Iris pigment epithelial cell (primary cell): ENCODE results near the gene EDEM1.
A peak's percentile ranks its signal among the peaks of the same experiment; 100 is the strongest.

Source experiments
- DNase-seq: peaks from one replicate; pipeline ENCODE4 v3.0.0-alpha.2; 2011; ENCODE audit warnings: low read depth

Gene EDEM1

DNA sequence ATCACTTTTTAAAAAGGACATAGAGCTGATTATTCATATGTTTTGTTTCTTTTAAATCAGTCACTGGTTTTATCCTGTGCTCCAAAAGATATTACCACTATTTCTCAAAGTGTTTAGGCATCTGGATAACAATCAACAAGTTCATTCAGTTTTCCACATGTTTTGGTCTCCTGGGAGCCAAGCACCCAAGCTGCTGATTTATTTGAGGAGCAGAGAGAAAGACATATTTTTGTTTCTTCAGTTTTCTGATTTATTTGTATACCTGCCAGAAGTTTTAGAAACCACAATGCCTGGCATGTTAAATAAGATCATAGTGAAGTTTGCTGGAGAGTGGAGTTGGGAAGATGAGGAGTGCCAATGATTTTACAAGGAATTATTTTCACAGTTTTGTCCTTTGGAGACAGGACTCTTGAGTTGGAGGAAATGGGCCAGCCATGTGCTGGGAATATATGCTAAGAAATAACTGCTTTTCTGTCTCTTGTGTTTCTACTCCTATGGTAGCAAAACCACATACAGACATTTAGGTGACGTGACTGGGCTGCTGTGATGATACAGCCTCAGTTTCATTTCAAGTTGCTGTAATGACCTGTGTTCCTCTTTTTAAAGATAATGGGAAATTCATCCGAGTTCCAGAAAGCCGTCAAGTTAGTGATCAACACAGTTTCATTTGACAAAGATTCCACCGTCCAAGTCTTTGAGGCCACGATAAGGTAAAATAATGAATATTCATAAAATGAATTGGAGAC lies 11.7 kb downstream of the EDEM1 start:
- no peak for DNase-seq

DNA sequence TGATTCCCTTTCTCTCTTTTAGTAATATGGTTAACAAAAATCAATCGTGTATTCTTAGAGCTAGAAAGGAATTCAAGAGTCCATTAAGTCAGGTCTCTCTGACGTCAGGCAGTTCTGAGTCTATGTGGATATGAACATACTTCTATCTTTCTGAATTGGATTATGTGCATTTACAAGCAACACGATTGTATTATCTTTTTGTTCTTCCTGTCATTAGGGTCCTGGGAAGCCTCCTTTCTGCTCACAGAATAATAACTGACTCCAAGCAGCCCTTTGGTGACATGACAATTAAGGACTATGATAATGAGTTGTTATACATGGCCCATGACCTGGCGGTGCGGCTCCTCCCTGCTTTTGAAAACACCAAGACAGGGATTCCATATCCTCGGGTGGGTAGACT lies 14.0 kb downstream of the EDEM1 start:
- no peak for DNase-seq

DNA sequence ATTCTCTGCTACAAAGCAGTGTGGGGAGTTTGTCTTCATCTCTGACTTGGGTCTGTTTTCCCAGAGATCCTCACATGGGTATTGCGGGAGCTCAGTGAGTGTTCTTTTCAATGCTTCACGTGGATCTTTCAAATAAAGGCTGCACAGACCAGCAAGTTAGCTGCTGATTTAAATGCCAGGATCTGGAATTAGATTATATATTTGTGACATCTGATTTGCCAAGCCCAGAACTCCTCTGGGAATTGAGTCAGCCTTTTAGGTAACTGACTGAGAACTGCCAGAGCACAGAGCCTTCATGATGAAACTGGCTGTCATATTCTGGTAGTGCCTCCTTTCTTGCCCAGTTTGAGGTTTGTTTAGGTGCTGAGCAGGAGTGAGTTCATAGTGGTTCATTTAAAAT lies 14.7 kb downstream of the EDEM1 start:
- no peak for DNase-seq

DNA sequence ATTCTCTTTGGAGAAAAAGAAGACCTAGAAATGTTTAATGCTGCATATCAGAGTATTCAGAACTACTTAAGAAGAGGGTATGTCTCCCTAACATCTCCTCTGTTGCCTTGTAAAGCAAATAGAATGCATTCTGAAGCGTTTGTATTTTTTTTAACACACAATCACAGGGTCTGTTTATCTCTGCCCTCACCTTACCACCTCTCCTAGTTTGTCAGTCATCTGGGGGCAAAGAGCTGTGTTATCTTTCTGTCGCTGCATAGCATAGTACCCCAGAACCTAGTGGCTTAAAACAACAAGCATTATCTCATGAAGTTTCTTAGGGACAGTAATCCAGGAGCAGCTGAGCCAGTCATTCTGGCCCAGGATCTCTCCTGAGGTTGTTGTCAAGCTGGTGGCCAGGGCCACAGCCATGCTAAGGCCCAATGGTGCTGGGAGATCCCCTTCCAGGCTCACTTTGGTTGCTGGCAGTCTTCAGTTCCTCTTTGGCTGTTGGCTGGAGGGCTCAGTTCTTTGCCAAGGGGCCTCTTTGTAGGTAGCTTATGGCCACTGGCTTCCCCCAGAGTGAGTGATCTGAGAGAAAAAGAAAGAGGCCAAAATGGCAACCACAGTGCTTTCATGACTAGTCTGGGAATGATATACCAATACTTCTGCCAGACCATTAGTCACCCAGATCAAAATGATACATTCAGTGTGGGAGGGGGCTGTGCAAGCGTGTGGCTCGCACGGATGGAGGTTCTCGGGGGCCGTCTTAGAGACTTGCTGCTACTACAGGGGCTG lies 17.8 kb downstream of the EDEM1 start:
- DNase-seq: peak; percentile 42

DNA sequence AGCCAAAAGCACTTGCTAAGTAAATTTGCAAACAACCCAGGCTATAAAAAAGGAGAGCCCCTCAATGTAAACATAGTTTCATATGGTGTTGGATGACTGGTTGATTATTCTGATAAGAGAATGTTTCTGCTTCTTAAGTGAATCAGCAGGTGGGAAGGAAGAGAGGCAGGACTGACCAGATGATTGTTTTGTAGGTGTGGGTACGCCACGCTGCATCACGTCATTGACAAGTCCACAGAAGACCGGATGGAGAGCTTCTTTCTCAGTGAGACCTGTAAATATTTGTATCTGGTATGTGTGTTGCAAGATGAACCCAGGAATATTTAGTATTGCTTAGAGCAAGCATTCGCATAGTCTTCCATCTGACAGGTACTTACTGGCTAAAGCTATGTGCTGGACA lies 23.4 kb downstream of the EDEM1 start:
- DNase-seq: no peak

DNA sequence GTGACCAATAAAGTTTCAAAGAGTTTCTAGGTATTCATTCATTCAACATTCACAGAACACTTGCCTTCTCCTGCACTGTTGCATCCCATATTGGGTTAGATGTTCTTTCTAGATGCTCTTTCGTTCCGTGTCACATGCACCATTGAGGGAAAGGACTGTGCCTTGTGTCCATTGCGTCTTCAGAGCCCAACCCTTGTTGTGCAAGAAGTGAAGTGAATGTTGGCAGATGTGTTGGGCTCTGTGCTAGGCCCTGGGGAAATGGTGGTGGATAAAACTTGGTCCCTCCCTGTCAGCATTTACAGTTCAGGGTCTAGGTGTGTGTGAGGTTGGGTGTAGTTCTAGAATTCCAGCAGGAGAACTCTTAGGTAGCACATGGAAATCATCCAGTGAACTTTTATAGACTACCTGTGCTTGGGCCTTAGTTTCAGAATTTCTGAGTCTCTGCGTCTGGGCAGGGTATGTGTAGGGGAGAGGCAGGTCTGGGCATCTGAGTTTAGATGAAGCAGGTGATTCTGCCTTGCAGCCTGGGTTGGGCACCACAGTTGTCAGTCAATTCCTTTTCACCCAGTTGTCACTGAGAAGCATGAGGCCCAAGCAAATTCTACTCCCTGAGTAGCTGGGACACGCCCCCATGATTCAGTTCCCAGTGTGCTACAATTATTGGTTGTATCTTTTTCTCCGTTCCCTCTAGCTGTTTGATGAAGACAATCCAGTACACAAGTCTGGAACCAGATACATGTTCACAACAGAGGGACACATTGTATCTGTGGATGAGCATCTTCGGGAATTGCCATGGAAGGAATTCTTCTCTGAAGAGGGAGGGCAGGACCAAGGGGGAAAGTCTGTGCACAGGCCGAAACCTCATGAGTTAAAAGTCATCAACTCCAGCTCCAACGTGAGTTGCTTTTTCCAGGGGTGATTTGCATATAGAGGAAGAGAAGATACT lies 25.4 kb downstream of the EDEM1 start:
- DNase-seq: no peak

DNA sequence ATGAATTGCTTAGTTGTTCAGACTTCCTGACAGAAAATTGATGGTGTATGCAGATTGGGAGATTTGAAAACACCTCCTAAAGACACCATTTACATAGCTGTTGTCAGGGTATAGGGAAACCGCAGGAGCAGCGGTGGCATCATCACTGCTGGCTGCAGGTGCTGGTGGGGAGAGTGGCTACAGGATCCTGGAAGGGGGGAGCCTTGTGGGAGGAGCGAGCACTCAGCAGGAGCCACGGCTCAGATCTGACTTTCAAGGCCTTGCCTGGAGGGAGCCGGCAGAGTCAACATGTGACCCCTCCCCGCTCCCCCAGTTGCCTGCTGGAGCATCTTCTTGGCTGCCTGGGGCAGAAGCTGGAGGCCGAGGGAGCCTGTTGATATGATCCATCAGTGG lies 26.1 kb downstream of the EDEM1 start:
- DNase-seq: no peak

DNA sequence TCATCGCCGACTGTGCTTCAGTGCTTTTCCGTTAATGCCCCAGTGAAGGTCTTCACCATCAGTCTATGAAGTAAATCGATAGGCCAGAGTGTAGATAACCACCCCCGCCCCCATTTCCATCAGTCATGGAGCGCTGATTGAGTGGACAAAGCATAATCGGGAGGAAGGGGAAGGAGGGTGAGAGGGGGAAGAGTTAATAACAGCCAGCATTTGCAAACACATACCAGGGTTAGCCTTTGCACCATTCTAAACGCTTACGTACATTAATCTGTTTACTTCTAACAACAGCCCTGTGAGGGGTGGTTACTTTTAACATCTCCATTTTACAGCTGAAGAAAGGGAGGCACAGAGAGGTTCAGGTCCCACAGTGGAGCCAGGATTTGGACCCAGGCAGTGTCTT lies 26.8 kb downstream of the EDEM1 start:
- no peak for DNase-seq

DNA sequence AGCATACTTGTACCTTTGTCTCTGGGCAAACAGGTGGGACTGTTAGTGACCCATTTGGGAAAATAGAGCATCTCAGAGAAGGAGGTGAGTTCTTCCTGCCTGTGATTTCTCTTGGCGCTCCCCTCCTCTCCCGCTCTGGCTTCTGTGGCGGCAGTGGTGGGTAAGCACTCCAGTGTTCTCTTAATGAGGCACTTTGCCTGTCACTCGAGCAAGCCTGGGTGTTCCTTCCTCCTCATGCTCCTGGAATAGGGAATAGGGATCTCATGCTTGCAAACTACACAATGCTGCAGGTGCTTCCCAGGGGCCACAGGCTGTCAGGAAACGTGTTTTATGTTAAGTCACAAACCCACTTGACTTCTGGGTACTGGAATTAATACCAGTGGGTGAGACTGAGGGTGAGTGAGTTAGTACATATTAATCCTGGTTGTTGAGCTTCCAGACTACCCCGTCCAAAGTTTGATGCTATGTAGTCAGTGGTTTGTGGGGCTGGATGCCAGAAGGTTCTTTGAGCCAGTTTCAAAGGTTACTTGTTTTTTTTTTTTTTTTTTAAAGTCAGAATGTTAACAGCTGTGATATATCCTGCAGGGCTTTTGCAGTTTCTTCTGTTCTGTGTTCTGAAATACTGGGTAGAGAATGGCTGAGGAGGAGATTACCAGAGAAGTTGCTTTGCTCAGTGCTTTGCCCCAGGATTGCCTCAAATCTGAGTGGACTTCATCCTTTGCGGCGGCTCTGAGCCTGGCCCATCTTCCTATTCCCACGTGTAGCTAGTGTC lies 30.5 kb downstream of the EDEM1 start:
- DNase-seq: peak; percentile 57

DNA sequence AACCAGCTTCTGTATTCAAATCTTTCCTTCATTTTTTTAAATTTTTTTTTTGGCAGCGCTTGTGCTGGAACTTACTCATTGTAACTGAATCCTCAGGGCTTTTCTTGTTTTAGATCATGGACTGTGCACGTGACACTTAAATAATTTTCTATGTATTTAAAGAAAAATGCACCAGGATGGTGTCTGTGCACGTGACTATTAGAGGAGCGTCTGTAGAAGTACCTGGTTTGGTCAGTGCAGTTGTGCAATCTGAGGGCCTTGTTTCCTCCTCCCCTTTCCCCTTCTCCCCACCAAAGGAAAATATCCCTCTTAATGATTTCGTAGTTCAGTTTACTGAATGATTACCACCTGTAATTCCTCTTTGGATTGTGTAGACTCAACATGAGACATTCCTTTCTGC lies 31.3 kb downstream of the EDEM1 start:
- no peak for DNase-seq

DNA sequence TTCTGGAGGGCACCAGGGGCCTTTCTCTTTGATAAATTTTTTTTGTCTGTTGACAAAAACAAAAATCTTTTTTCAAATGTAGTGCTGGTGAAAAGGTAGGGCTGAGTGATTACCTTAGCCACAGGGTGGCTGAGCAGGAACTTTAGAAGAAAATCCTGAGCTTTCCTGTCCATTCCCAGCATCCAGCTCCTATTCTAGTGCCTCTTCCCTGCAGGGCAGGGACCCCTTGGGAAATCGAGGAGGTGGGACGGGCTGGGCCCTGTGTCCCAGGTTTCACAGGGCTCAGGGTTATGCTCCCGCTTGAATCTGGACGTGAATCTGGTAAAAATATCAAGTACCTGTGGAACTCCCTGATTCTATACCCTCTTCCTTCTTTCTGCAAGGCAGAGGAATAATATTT lies 31.7 kb downstream of the EDEM1 start:
- DNase-seq: no peak

DNA sequence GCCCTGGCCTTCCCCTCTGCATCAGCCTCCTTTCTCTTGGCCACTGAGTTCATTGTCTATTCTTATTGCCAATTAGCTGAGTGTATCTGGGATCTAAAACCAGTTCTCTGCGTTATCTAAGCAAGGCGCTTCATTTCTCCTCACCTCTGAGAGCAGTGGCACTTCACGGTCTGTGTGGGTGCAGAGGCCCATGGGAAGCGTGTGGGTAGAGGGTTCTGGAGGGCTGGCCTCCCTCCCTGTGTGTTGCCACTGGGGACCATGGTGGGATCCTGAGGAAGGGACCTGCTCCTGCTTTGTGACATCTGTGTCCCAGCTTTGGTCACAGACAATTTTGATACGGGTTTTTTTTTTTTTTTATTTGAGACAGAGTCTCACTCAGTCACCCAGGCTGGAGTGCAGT lies 32.7 kb downstream of the EDEM1 start:
- no peak for DNase-seq

DNA sequence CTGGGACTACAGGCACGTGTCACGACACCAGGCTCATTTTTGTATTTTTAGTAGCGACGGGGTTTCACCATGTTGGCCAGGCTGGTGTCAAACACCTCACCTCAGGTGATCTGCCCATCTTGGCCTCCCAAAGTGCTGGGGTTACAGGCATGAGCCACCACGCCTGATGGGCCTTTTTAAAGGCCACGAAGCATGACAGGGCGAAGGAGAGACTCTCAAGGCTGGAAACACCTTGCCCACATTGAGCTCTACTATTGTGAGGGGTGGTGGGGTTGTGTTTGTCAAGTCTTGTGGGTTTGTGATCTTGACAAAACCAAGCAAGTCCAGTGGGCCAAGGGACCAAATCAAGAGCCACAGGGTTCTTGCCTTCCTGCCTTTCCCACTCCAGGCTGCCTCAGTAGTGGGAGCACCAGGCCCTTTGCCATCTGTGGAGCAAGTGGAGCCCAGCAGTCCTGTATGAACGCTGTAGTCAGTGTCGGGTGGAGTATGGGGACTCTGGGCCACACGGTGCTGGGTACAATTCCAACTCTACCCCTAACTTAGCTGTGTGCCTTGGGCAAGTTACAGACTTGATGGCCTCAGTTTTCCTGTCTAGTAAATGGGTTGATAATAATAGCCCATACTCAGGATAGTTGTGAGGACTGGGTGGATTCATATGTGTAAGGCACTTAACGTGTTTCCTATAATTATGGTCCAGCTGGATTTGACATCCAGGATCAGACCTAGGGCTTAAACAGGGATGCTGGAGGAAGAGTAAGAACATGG lies 33.3 kb downstream of the EDEM1 start:
- DNase-seq: no peak

DNA sequence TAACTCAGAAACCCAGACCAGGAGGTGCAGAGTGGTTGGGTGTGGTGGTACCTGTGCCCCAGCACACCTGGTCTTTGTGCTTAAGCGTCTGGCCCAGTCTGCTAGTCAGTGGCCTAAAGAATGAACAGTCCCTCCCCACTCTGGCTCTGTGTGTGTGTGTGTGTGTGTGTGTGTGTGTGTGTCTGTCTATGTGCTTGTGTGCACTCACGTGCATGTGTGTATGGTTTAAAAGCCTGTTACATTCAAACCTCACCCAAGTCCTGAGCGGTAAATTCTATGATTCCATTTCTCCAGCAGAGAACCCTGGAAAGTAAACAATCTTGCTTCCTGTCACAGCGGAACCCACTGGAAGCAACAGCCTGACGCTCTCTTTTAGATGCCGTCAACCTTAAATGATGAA lies 34.2 kb downstream of the EDEM1 start:
- DNase-seq: no peak

DNA sequence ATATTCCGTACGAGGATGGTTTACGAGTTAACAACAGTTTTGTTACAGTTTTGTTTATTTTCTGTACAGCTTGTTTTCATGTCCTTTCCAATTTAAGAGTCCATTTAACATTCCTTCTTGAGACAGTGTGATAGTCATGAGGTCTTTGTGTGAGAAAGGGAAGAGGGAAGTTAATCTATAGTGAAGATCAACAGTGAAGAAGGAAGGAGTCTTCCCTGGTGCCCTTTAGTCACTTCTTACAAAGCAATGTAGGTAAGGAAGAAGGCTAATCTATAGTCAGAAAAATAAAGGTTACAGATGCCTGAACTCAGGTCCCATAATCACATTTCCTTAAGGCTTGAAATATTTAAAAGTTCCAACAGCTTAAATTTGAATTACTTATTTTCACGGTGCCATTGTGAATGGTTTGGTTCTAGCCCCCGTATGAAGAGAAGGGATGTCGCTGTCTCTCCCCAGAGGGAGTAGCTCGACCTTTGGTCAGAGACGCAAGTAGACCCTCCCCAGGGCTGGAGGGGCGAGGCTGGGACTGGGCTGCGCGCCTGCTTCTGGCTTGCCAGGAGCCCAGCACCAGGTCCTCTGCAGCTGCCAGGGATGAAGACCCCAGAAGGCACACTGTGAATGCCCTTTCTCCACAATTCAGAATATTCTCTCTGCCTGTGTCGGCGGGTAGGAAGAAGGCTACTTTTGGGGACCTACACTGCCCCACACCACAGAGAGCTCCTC lies 34.9 kb downstream of the EDEM1 start:
- DNase-seq: no peak

DNA sequence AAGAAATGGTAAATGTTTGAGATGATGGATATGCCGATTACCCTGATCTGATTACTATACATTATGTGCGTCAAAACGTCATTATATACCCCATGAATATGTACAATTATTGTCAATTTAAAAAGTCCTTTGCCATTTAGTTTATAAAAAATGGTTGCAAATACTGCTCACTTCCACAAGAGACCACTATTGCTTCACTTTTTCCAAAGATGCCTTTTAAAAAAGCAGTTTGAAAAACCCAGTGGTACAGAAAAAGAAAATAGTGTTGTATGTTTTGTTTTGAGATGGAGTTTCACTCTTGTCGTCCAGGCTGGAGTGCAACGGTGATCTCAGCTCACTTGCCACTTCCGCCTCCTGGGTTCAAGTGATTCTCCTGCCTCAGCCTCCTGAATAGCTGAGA lies 39.3 kb downstream of the EDEM1 start:
- peak; percentile 36 for DNase-seq

DNA sequence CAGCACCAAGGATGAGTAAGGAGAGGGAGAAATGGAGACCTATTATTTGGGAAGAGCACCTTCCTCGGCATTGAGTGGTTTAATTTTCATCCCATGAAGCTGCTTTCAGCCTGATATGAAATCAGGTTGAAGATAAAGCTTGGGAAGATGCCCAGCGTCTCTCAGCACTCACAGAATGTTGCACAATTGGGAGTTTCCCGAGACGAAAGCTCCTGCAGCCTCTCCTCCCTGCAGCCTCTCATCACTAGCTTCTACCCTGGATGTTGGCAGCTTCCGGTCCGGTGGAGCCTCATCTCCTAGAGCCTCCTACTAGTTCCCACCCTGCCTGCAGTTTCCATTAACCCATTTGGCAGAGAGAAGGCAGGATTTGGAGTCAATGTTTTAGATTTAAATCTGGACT lies 40.3 kb downstream of the EDEM1 start:
- peak; percentile 16 for DNase-seq

DNA sequence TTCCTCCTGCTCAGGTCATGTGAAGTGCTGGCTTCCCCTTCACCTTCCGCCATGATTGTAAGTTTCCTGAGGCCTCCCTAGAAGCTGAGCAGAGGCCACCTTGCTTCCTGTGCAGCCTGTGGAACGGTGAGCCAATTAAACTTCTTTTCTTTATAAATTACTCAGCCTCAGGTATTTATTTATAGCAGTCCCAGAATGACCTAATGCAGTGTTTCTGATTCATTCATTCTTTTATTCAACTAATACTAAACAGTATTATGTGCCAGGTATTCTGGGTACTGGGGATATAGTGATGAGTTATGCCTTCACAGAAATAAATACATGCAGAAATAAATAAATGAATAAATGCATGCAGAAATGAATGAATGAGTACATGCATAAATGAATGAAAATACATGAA lies 41.9 kb downstream of the EDEM1 start:
- DNase-seq: no peak

DNA sequence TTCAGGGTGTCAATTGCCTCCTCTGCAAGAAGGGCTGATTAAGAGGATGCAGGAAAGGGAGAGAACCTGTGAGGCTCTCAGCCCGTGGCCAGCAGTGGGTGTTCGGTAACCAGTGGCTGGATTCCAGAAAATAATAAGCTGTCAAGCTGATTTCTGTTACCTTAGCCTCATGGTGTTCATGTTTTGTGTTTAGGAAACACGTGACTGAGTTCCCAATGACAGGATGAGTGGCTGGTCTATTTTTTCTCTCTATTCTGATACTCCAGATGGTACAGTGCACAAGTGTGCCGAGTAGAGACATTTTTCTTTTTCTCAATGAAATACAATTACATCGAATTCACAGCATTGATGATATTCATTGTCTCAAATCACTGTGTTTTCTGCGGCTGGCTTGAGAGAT lies 43.6 kb downstream of the EDEM1 start:
- DNase-seq: no peak

DNA sequence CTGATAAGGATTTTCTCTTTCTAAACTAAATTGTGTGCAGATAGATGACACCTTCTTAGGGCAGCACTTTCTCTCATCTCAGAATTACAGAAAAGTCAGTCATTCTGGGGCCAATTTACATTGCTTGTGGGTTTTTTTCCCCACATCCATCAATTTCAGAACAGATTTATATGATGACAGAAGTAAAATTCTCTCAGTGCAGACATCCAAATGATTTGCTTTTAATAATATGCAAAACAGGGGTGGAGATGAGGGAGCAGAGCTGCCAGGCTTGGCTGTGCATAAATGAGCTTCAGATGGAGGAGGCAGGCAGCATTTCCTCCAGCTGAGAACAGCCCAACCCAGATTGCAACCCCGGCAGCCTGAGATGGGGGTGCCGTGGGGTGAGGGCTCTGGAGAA lies 44.0 kb downstream of the EDEM1 start:
- DNase-seq: no peak
